ENCODE measurements around the gene SUN1. TPM values are rescaled to one million over a fixed set of nuclear protein-coding genes. Genes with fewer than 3 reads are reported as not detected.

The SUN1 gene
- total and polyA plus RNA-seq, 9 of the 15 experiments (the other 6 are each of a cell fraction or from before 2014, with no cell fraction given) = 36.8 to 132 (median 62.3) TPM

DNA sequence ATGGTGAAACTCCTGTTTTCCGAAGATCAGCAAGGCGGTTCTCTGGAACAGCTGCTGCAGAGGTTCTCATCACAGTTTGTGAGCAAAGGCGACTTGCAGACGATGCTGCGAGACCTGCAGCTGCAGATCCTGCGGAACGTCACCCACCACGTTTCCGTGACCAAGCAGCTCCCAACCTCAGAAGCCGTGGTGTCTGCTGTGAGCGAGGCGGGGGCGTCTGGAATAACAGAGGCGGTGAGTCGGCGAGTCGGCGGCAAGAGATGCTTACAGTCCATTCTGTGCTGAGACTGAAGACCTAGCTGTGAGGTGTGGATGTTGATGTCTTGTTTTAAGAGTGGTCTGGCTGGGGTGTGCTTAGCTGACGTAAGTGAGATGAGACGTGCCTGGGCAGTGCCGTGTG, 27.9 kb downstream of the SUN1 start:
- H3K79me2 ChIP-seq (ENCODE audit: control insufficient read depth, insufficient read depth, low read length) = no peaks in the 10 kb centered on the region
- in situ Hi-C loops (cut with MboI) = no loop called here
- peak overlapping the region in 1 of 2 experiments; percentile 33; a peak in 1 of 4 replicates for H3K9ac ChIP-seq (ENCODE audit: insufficient read depth in 1 of 2, low read depth in 2 of 2, low read length in 2 of 2)
- DNase-seq (ENCODE audit: extremely low read depth in 1 of 4, low spot score in 3 of 4) = no peak
- H3K36me3 ChIP-seq (ENCODE audit: control insufficient read depth, insufficient read depth, low read length) = peaks cover 87% of the 10 kb centered on the region
- H3K27me3 ChIP-seq (ENCODE audit: control insufficient read depth in 2 of 2, insufficient read depth in 2 of 2, low read length in 2 of 2) = no peaks in the 10 kb centered on the region
- ChIA-PET POLR2A (interaction anchor here (0.5 to 1.7 kb wide), 2 partner anchors 12 to 446 kb away, joined by 3 to 9 read pairs; no protein-coding TSS in a partner anchor), CTCF (ENCODE audit: low intra/inter-chr PET ratio) (no interaction called here)
- intact Hi-C loops (cut with micrococcal nuclease) = no loop called here
- FAIRE-seq = no peak
- H4K20me1 ChIP-seq (replicated peaks; ENCODE audit: control insufficient read depth, insufficient read depth, low read length) = 0 out of 2 replicates have a peak, but pooled peaks cover 5% of the 10 kb centered on the region
- no TSS peak for BruUV-seq (replicated peaks)
- no peak for ATAC-seq
- H3K27ac ChIP-seq (ENCODE audit: extremely low read depth, low read depth, low read length) = no peak overlapping the region
- WGBS (ENCODE audit: insufficient coverage, low coverage, missing lambda C conversion rate) = 95% methylated on average over 17 of the region's 21 CpGs
- peaks cover 14 to 29% of the 10 kb centered on the region in 2 experiments; a peak in 4 of 5 replicates for H3K4me1 ChIP-seq (replicated peaks in 1 of 2; ENCODE audit: control insufficient read depth in 2 of 2, insufficient read depth in 2 of 2, low read length in 2 of 2)
- no peak overlapping the region for H3K4me2 ChIP-seq (ENCODE audit: insufficient read depth, low read length)
- H2AFZ ChIP-seq (ENCODE audit: low read depth, low read length) = no peak overlapping the region
- H3K4me3 ChIP-seq = no peak overlapping the region
- H3K9me1 ChIP-seq (ENCODE audit: control insufficient read depth, insufficient read depth, low read length) = peaks cover 4% of the 10 kb centered on the region
- H3K9me3 ChIP-seq (replicated peaks; ENCODE audit: control insufficient read depth, insufficient read depth, low read depth, low read length) = no peaks in the 10 kb centered on the region
- TF ChIP-seq IFI16 (CRISPR knock-in tag; IDR thresholded peaks at IDR 0.05) (no peak), HIVEP1 (CRISPR knock-in tag; IDR thresholded peaks at IDR 0.05) (no peak), HEY1 (CRISPR knock-in tag; IDR thresholded peaks at IDR 0.05; ENCODE audit: borderline replicate concordance) (no peak), HINFP (tag; conservative IDR thresholded peaks at IDR 0.05; ENCODE audit: low read depth) (no peak), PHB (CRISPR knock-in tag; IDR thresholded peaks at IDR 0.05) (no peak), ZFPM2 (CRISPR knock-in tag; IDR thresholded peaks at IDR 0.05) (no peak), POLR2H (tag; IDR thresholded peaks at IDR 0.05; ENCODE audit: low read depth) (no peak), ZNF280B (CRISPR knock-in tag; IDR thresholded peaks at IDR 0.05) (no peak), ZKSCAN1 (IDR thresholded peaks at IDR 0.05; ENCODE audit: low read depth, low read length) (no peak)
- TF ChIP-seq, protein P1, sequence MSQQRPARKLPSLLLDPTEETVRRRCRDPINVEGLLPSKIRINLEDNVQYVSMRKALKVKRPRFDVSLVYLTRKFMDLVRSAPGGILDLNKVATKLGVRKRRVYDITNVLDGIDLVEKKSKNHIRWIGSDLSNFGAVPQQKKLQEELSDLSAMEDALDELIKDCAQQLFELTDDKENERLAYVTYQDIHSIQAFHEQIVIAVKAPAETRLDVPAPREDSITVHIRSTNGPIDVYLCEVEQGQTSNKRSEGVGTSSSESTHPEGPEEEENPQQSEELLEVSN (IDR thresholded peaks at IDR 0.05; ENCODE audit: borderline replicate concordance in 1 of 2, extremely low read depth in 1 of 2, insufficient read depth in 1 of 2, insufficient read length in 1 of 2, low read depth in 1 of 2, low read length in 1 of 2, poor library complexity in 1 of 2, severe bottlenecking in 1 of 2) = no peak
- TF ChIP-seq, protein P2, sequence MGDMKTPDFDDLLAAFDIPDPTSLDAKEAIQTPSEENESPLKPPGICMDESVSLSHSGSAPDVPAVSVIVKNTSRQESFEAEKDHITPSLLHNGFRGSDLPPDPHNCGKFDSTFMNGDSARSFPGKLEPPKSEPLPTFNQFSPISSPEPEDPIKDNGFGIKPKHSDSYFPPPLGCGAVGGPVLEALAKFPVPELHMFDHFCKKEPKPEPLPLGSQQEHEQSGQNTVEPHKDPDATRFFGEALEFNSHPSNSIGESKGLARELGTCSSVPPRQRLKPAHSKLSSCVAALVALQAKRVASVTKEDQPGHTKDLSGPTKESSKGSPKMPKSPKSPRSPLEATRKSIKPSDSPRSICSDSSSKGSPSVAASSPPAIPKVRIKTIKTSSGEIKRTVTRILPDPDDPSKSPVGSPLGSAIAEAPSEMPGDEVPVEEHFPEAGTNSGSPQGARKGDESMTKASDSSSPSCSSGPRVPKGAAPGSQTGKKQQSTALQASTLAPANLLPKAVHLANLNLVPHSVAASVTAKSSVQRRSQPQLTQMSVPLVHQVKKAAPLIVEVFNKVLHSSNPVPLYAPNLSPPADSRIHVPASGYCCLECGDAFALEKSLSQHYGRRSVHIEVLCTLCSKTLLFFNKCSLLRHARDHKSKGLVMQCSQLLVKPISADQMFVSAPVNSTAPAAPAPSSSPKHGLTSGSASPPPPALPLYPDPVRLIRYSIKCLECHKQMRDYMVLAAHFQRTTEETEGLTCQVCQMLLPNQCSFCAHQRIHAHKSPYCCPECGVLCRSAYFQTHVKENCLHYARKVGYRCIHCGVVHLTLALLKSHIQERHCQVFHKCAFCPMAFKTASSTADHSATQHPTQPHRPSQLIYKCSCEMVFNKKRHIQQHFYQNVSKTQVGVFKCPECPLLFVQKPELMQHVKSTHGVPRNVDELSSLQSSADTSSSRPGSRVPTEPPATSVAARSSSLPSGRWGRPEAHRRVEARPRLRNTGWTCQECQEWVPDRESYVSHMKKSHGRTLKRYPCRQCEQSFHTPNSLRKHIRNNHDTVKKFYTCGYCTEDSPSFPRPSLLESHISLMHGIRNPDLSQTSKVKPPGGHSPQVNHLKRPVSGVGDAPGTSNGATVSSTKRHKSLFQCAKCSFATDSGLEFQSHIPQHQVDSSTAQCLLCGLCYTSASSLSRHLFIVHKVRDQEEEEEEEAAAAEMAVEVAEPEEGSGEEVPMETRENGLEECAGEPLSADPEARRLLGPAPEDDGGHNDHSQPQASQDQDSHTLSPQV (IDR thresholded peaks at IDR 0.05) = no peak
